Hematopoietic multipotent progenitor cell treated with erythropoietin and hydrocortisone succinate and interleukin-3 and kit ligand, for 15 days (in vitro differentiated cells): ENCODE results near the gene GSTM5.
A peak's percentile ranks its signal among the peaks of the same experiment; 100 is the strongest.
"Not testable (repeated sequence)": the region's sequence is repeated elsewhere in the genome, so short reads cannot be mapped to it uniquely, and the experiment has no call there.

Source experiments
- DNase-seq: peaks from one replicate; pipeline ENCODE4 v3.0.0-alpha.2; 2015; ENCODE audit warnings: low spot score

GSTM5 gene

GRCh38 chr1:109711593-109712320 is at the start of gene GSTM5:
Gene GSTM5, plus strand, starts transcription at chr1:109712251. Its CDS starts 62 bp downstream, at chr1:109712313.
- DNase-seq = not testable (repeated sequence)

GRCh38 chr1:109664671-109665070 is 47.4 kb upstream of the GSTM5 start:
- no peak for DNase-seq

- peak; percentile 17 for DNase-seq
Observed at GRCh38 chr1:109667452-109668122, 44.5 kb upstream of the GSTM5 start, which contains the start of gene GSTM2. Gene GSTM2, plus strand, starts transcription at chr1:109668057. Its CDS starts 59 bp downstream, at chr1:109668116.

GRCh38 chr1:109668123-109668775 is 43.8 kb upstream of the GSTM5 start:
- DNase-seq = peak; percentile 1

- peak; percentile 1 for DNase-seq
Observed at GRCh38 chr1:109669246-109669948, 42.7 kb upstream of the GSTM5 start.

- peak; percentile 1 for DNase-seq
Observed at GRCh38 chr1:109669949-109670302, 42.1 kb upstream of the GSTM5 start.

- DNase-seq = peak; percentile 0
Observed at GRCh38 chr1:109671067-109671466, 41.0 kb upstream of the GSTM5 start.

GRCh38 chr1:109673861-109674260 is 38.2 kb upstream of the GSTM5 start:
- DNase-seq = not testable (repeated sequence)

- DNase-seq = peak; percentile 1
Observed at GRCh38 chr1:109676683-109677381, 35.2 kb upstream of the GSTM5 start.

- peak; percentile 1 for DNase-seq
Observed at GRCh38 chr1:109677459-109677858, 34.6 kb upstream of the GSTM5 start.

GRCh38 chr1:109678637-109679036 is 33.4 kb upstream of the GSTM5 start:
- DNase-seq = peak; percentile 1

GRCh38 chr1:109684777-109685176 is 27.3 kb upstream of the GSTM5 start:
- DNase-seq = not testable (repeated sequence)

GRCh38 chr1:109685399-109685798 is 26.7 kb upstream of the GSTM5 start:
- not testable (repeated sequence) for DNase-seq

GRCh38 chr1:109685890-109686289 is 26.2 kb upstream of the GSTM5 start:
- DNase-seq = not testable (repeated sequence)

GRCh38 chr1:109687109-109687508 is 24.9 kb upstream of the GSTM5 start:
- not testable (repeated sequence) for DNase-seq

- no peak for DNase-seq
Observed at GRCh38 chr1:109687641-109688499, 24.2 kb upstream of the GSTM5 start, which contains the start of gene GSTM1. Gene GSTM1, plus strand, starts transcription at chr1:109687817. Its CDS starts 57 bp downstream, at chr1:109687874.

- DNase-seq = no peak
Observed at GRCh38 chr1:109689844-109690405, 22.1 kb upstream of the GSTM5 start.

GRCh38 chr1:109691759-109692158 is 20.3 kb upstream of the GSTM5 start:
- DNase-seq = no peak

- not testable (repeated sequence) for DNase-seq
Observed at GRCh38 chr1:109694400-109694799, 17.7 kb upstream of the GSTM5 start.

GRCh38 chr1:109695138-109695537 is 16.9 kb upstream of the GSTM5 start:
- not testable (repeated sequence) for DNase-seq
